GM18505 (cell line): Measurements from ENCODE around the gene LIX1.

Experiments
- ATAC-seq: cut with Tn5 transposase; IDR thresholded peaks from one replicate; pipeline ENCODE4 v1.9.1; 2021; ENCODE audit not compliant: unreplicated experiment
- POLR2A ChIP-seq: IDR thresholded peaks from 4 replicates; pipeline ENCODE4 v1.6.1; 2011; ENCODE audit warnings: borderline replicate concordance; ENCODE audit not compliant: insufficient read depth, insufficient read length; ENCODE audit errors: extremely low read depth

The LIX1 gene

GRCh38 chr5:97105501-97106215, 36.8 kb downstream of the LIX1 start:
- no peak for ATAC-seq
- no peak for TF ChIP-seq POLR2A

- no peak for ATAC-seq
- no peak for TF ChIP-seq POLR2A
These were observed 40.4 kb downstream of the LIX1 start for GRCh38 chr5:97102010-97102470.

- no peak for TF ChIP-seq POLR2A
- ATAC-seq: no peak
These were observed 41.1 kb downstream of the LIX1 start for GRCh38 chr5:97101189-97101910.

- ATAC-seq: no peak
- no peak for TF ChIP-seq POLR2A
These were observed 41.9 kb downstream of the LIX1 start for GRCh38 chr5:97100476-97100875.

- no peak for TF ChIP-seq POLR2A
- ATAC-seq: no peak
These were observed 43.5 kb downstream of the LIX1 start for GRCh38 chr5:97098922-97099321.

GRCh38 chr5:97097326-97098230, 44.8 kb downstream of the LIX1 start:
- no peak for ATAC-seq
- no peak for TF ChIP-seq POLR2A

- no peak for ATAC-seq
These were observed 45.6 kb downstream of the LIX1 start for GRCh38 chr5:97096846-97097245.

GRCh38 chr5:97096191-97096590, 46.2 kb downstream of the LIX1 start:
- no peak for ATAC-seq
- TF ChIP-seq POLR2A: no peak

More at GRCh38 chr5:97096846-97097245, 45.6 kb downstream of the LIX1 start:
- no peak for TF ChIP-seq POLR2A

GRCh38 chr5:97095318-97095732, 47.1 kb downstream of the LIX1 start:
- ATAC-seq: peak; percentile 37
- no peak for TF ChIP-seq POLR2A

GRCh38 chr5:97094579-97095317, 47.7 kb downstream of the LIX1 start:
- ATAC-seq: peak; percentile 97

GRCh38 chr5:97093193-97093592, 49.2 kb downstream of the LIX1 start:
- ATAC-seq: no peak
- no peak for TF ChIP-seq POLR2A

More at GRCh38 chr5:97094579-97095317, 47.7 kb downstream of the LIX1 start:
- TF ChIP-seq POLR2A: no peak

GRCh38 chr5:97090944-97091343, 51.5 kb downstream of the LIX1 start:
- TF ChIP-seq POLR2A: no peak
- ATAC-seq: no peak
